ENCODE results near the gene IL10RB.
A peak's percentile ranks its signal among the peaks of the same experiment; 100 is the strongest.
"Not testable (repeated sequence)": the region's sequence is repeated elsewhere in the genome, so short reads cannot be mapped to it uniquely, and the experiment has no call there.

Gene IL10RB

GRCh38 chr21:33241846-33242245 is 24.3 kb upstream of the IL10RB start:
- DNase-seq, result peak in 3 of 6 experiments; percentile 5 to 31 (median 12)

GRCh38 chr21:33242846-33243245 is 23.3 kb upstream of the IL10RB start:
- DNase-seq, result not testable (repeated sequence)

- peak in 1 of 6 experiments; percentile 12 for DNase-seq
Measured at GRCh38 chr21:33244082-33244778, 21.9 kb upstream of the IL10RB start.

- no peak for DNase-seq
Measured at GRCh38 chr21:33244779-33245105, 21.4 kb upstream of the IL10RB start.

- no peak for DNase-seq
Measured at GRCh38 chr21:33245289-33245918, 20.8 kb upstream of the IL10RB start.

GRCh38 chr21:33246506-33246905 is 19.7 kb upstream of the IL10RB start:
- DNase-seq, result no peak

GRCh38 chr21:33246963-33247362 is 19.2 kb upstream of the IL10RB start:
- DNase-seq, result no peak

GRCh38 chr21:33247599-33247998 is 18.6 kb upstream of the IL10RB start:
- no peak for DNase-seq

GRCh38 chr21:33249331-33250002 is 16.7 kb upstream of the IL10RB start:
- no peak for DNase-seq

- no peak for DNase-seq
Measured at GRCh38 chr21:33251119-33251518, 15.0 kb upstream of the IL10RB start.

GRCh38 chr21:33253382-33253781 is 12.8 kb upstream of the IL10RB start:
- not testable (repeated sequence) for DNase-seq

- no peak for DNase-seq
Measured at GRCh38 chr21:33254766-33255165, 11.4 kb upstream of the IL10RB start.

GRCh38 chr21:33255404-33255803 is 10.8 kb upstream of the IL10RB start:
- DNase-seq, result no peak

GRCh38 chr21:33256019-33256418 is 10.1 kb upstream of the IL10RB start:
- DNase-seq, result no peak

GRCh38 chr21:33257094-33257803 is 8.9 kb upstream of the IL10RB start:
- no peak for DNase-seq

- no peak for DNase-seq
Measured at GRCh38 chr21:33258475-33258874, 7.7 kb upstream of the IL10RB start.

- no peak for DNase-seq
Measured at GRCh38 chr21:33259428-33259827, 6.7 kb upstream of the IL10RB start.

GRCh38 chr21:33259995-33260394 is 6.2 kb upstream of the IL10RB start:
- DNase-seq, result no peak

GRCh38 chr21:33261635-33262034 is 4.5 kb upstream of the IL10RB start:
- no peak for DNase-seq

GRCh38 chr21:33262921-33263320 is 3.2 kb upstream of the IL10RB start:
- DNase-seq, result no peak

GRCh38 chr21:33264561-33264960 is 1.6 kb upstream of the IL10RB start:
- no peak for DNase-seq

- DNase-seq, result peak in 4 of 6 experiments; percentile 11 to 54 (median 38)
Measured at GRCh38 chr21:33265664-33266049, 510 bp upstream of the IL10RB start.

GRCh38 chr21:33266789-33267135 is 595 bp downstream of the IL10RB start:
- peak in 2 of 6 experiments; percentile 33 to 37 for DNase-seq

GRCh38 chr21:33267250-33267649 is 1.1 kb downstream of the IL10RB start:
- DNase-seq, result peak in 1 of 6 experiments; percentile 28

All from stimulated activated naive CD4-positive, alpha-beta T cell (primary cell).